Measurements from ENCODE around the gene RFWD3. TPM values are rescaled to one million over a fixed set of nuclear protein-coding genes. Genes with fewer than 3 reads are reported as not detected.

The RFWD3 gene
- total RNA-seq, 2 experiments from 2014 or later = 121 to 162 TPM

GRCh38 chr16:74606521-74607309, 60.0 kb downstream of the RFWD3 start, which contains the start of gene GLG1:
Gene GLG1 (minus strand): TSS chr16:74607114. CDS start chr16:74607094, 20 bp downstream.
- H3K9me3 Mint-ChIP-seq (ENCODE audit: low read depth) = no peaks in the 10 kb centered on the region
- H3K27ac Mint-ChIP-seq = peak within 1 kb of the TSS; percentile 89
- peak; percentile 95 for ATAC-seq
- peaks cover 60% of the 10 kb centered on the region for H3K4me1 Mint-ChIP-seq
- peak; percentile 93 for DNase-seq
- peak within 1 kb of the TSS; percentile 93 for H3K4me3 Mint-ChIP-seq
- H3K36me3 Mint-ChIP-seq = peaks cover 14% of the 10 kb centered on the region
- H3K27me3 Mint-ChIP-seq = no peaks in the 10 kb centered on the region
- CTCF ChIA-PET = interaction anchor here (1.0 to 1.6 kb wide), 2 partner anchors 16 to 113 kb away, joined by 3 to 5 read pairs; no protein-coding TSS in a partner anchor

GRCh38 chr16:74605746-74606520, 60.7 kb downstream of the RFWD3 start:
- H3K9me3 Mint-ChIP-seq (ENCODE audit: low read depth) = no peaks in the 10 kb centered on the region
- peaks cover 65% of the 10 kb centered on the region for H3K4me1 Mint-ChIP-seq
- H3K27me3 Mint-ChIP-seq = no peaks in the 10 kb centered on the region
- H3K27ac Mint-ChIP-seq = peak overlapping the region; percentile 89
- DNase-seq (peak; percentile 41), ATAC-seq (no peak)
- H3K36me3 Mint-ChIP-seq = peaks cover 12% of the 10 kb centered on the region
- H3K4me3 Mint-ChIP-seq = peak overlapping the region; percentile 93
- CTCF ChIA-PET = no interaction called here

- H3K27me3 Mint-ChIP-seq = no peaks in the 10 kb centered on the region
- H3K4me1 Mint-ChIP-seq = peaks cover 71% of the 10 kb centered on the region
- ATAC-seq (no peak), DNase-seq (no peak)
- CTCF ChIA-PET = no interaction called here
- H3K27ac Mint-ChIP-seq = peak overlapping the region; percentile 89
- H3K4me3 Mint-ChIP-seq = peak overlapping the region; percentile 93
- H3K9me3 Mint-ChIP-seq (ENCODE audit: low read depth) = no peaks in the 10 kb centered on the region
- peaks cover 15% of the 10 kb centered on the region for H3K36me3 Mint-ChIP-seq
Observed at GRCh38 chr16:74605332-74605731, 61.3 kb downstream of the RFWD3 start.

GRCh38 chr16:74603848-74604247, 62.8 kb downstream of the RFWD3 start:
- Mint-ChIP-seq H3K4me1 (peaks cover 75% of the 10 kb centered on the region), H3K27me3 (no peaks in the 10 kb centered on the region), H3K27ac (no peak overlapping the region), H3K4me3 (peak overlapping the region; percentile 33), H3K9me3 (ENCODE audit: low read depth) (no peaks in the 10 kb centered on the region), H3K36me3 (peaks cover 22% of the 10 kb centered on the region)
- DNase-seq (no peak), ATAC-seq (no peak)
- CTCF ChIA-PET = no interaction called here

- Mint-ChIP-seq H3K4me1 (peaks cover 63% of the 10 kb centered on the region), H3K4me3 (peak overlapping the region; percentile 45), H3K36me3 (peaks cover 31% of the 10 kb centered on the region), H3K27me3 (no peaks in the 10 kb centered on the region), H3K9me3 (ENCODE audit: low read depth) (no peaks in the 10 kb centered on the region), H3K27ac (peak overlapping the region; percentile 87)
- CTCF ChIA-PET = interaction anchor here (0.8 to 1.5 kb wide), 4 partner anchors 22 to 304 kb away, joined by 3 to 5 read pairs (median 4); partner anchors contain the start of gene RFWD3
- ATAC-seq = peak; percentile 98
- peak; percentile 90 for DNase-seq
Observed at GRCh38 chr16:74601126-74601871, 65.4 kb downstream of the RFWD3 start.

GRCh38 chr16:74596586-74596985, 70.1 kb downstream of the RFWD3 start:
- CTCF ChIA-PET = no interaction called here
- H3K27me3 Mint-ChIP-seq = no peaks in the 10 kb centered on the region
- H3K27ac Mint-ChIP-seq = peak overlapping the region; percentile 40
- H3K36me3 Mint-ChIP-seq = peaks cover 24% of the 10 kb centered on the region
- no peak for DNase-seq
- no peak overlapping the region for H3K4me3 Mint-ChIP-seq
- ATAC-seq = no peak
- no peaks in the 10 kb centered on the region for H3K9me3 Mint-ChIP-seq (ENCODE audit: low read depth)
- H3K4me1 Mint-ChIP-seq = peaks cover 36% of the 10 kb centered on the region

- Mint-ChIP-seq H3K9me3 (ENCODE audit: low read depth) (no peaks in the 10 kb centered on the region), H3K27me3 (no peaks in the 10 kb centered on the region), H3K4me1 (peaks cover 26% of the 10 kb centered on the region), H3K4me3 (no peak overlapping the region), H3K27ac (no peak overlapping the region), H3K36me3 (peaks cover 20% of the 10 kb centered on the region)
- DNase-seq (no peak), ATAC-seq (no peak)
- CTCF ChIA-PET = no interaction called here
Observed at GRCh38 chr16:74592847-74593246, 73.8 kb downstream of the RFWD3 start.

GRCh38 chr16:74591876-74592650, 74.6 kb downstream of the RFWD3 start:
- Mint-ChIP-seq H3K4me3 (no peak overlapping the region), H3K4me1 (peaks cover 32% of the 10 kb centered on the region), H3K36me3 (peaks cover 23% of the 10 kb centered on the region), H3K27ac (no peak overlapping the region), H3K9me3 (ENCODE audit: low read depth) (no peaks in the 10 kb centered on the region), H3K27me3 (no peaks in the 10 kb centered on the region)
- CTCF ChIA-PET = no interaction called here
- DNase-seq = no peak
- no peak for ATAC-seq

GRCh38 chr16:74586948-74587347, 79.7 kb downstream of the RFWD3 start:
- no peak overlapping the region for H3K27ac Mint-ChIP-seq
- CTCF ChIA-PET = interaction anchor here (1.6 kb wide), 1 partner anchor 96 kb away, joined by 3 read pairs; no protein-coding TSS in a partner anchor
- peaks cover 22% of the 10 kb centered on the region for H3K36me3 Mint-ChIP-seq

GRCh38 chr16:74585846-74586443, 80.7 kb downstream of the RFWD3 start:
- no peaks in the 10 kb centered on the region for H3K27me3 Mint-ChIP-seq
- H3K4me3 Mint-ChIP-seq = no peak overlapping the region
- peaks cover 46% of the 10 kb centered on the region for H3K4me1 Mint-ChIP-seq
- H3K9me3 Mint-ChIP-seq (ENCODE audit: low read depth) = no peaks in the 10 kb centered on the region
- CTCF ChIA-PET = no interaction called here
- peaks cover 22% of the 10 kb centered on the region for H3K36me3 Mint-ChIP-seq
- DNase-seq = no peak
- no peak overlapping the region for H3K27ac Mint-ChIP-seq
- ATAC-seq = no peak

More at GRCh38 chr16:74586948-74587347, 79.7 kb downstream of the RFWD3 start:
- Mint-ChIP-seq H3K4me1 (peaks cover 41% of the 10 kb centered on the region), H3K4me3 (no peak overlapping the region), H3K9me3 (ENCODE audit: low read depth) (no peaks in the 10 kb centered on the region), H3K27me3 (no peaks in the 10 kb centered on the region)
- ATAC-seq (no peak), DNase-seq (no peak)

- peaks cover 47% of the 10 kb centered on the region for H3K4me1 Mint-ChIP-seq
- ATAC-seq = no peak
- H3K27ac Mint-ChIP-seq = peak overlapping the region; percentile 32
- CTCF ChIA-PET = interaction anchor here (1.3 kb wide), 1 partner anchor 16 kb away, joined by 3 read pairs; no protein-coding TSS in a partner anchor
- H3K36me3 Mint-ChIP-seq = peaks cover 20% of the 10 kb centered on the region
- no peaks in the 10 kb centered on the region for H3K27me3 Mint-ChIP-seq
- no peak overlapping the region for H3K4me3 Mint-ChIP-seq
- no peaks in the 10 kb centered on the region for H3K9me3 Mint-ChIP-seq (ENCODE audit: low read depth)
- no peak for DNase-seq
Observed at GRCh38 chr16:74583926-74584666, 82.6 kb downstream of the RFWD3 start.

- H3K4me3 Mint-ChIP-seq = no peak overlapping the region
- no peaks in the 10 kb centered on the region for H3K27me3 Mint-ChIP-seq
- H3K27ac Mint-ChIP-seq = no peak overlapping the region
- ATAC-seq (no peak), DNase-seq (no peak)
- CTCF ChIA-PET = interaction anchor here (1.3 kb wide), 1 partner anchor 17 kb away, joined by 3 read pairs; no protein-coding TSS in a partner anchor
- H3K9me3 Mint-ChIP-seq (ENCODE audit: low read depth) = no peaks in the 10 kb centered on the region
- peaks cover 51% of the 10 kb centered on the region for H3K4me1 Mint-ChIP-seq
- peaks cover 16% of the 10 kb centered on the region for H3K36me3 Mint-ChIP-seq
Observed at GRCh38 chr16:74582970-74583369, 83.7 kb downstream of the RFWD3 start.

Measured in activated CD8-positive, alpha-beta memory T cell treated with anti-CD3 and anti-CD28 coated beads, Interleukin-2, amount 10 ng/mL, durations not matched to agents 7 days and 5 days (primary cell).